CD4-positive, alpha-beta T cell (primary cell): ENCODE measurements around the gene GALNT11. TPM values are rescaled to one million over a fixed set of nuclear protein-coding genes. Genes with fewer than 3 reads are reported as not detected.

Source experiments
- ATAC-seq: fragments of 200-7000 bp; cut with Tn5 transposase; one replicate; pipeline ENCODE4 v1.10.0; 2022; ENCODE audit warnings: mild to moderate bottlenecking; ENCODE audit not compliant: poor library complexity
- CTCF ChIA-PET: fragments of 350-600 bp; sonication (Branson Sonifier 250); formaldehyde crosslinking; loops from one replicate; lab custom pipeline; 2021; ENCODE audit warnings: antibody characterized with exemption, inconsistent platforms; lab: Charles Lee
- POLR2A ChIA-PET: fragments of 350-600 bp; sonication (Branson Sonifier 250); formaldehyde crosslinking; loops from one replicate; lab custom pipeline; 2021; ENCODE audit warnings: antibody characterized with exemption, inconsistent platforms; lab: Charles Lee
- DNase-seq, 14 experiments: peaks; one replicate each; pipeline ENCODE4 v3.0.0-alpha.2; 2013 to 2020; ENCODE audit warnings: mixed read lengths in 2 of 14
- H3K27ac ChIP-seq, 2 donors: one replicate each; pipeline versions ENCODE4 v1.5.1 to v1.7.0; 2013; ENCODE audit warnings: low read length in 2 of 2, low read depth in 1 of 2, mild to moderate bottlenecking in 1 of 2
- H3K27me3 ChIP-seq, 2 experiments: 1 replicate in 1 of 2; 2 replicates in 1 of 2; pipeline versions ENCODE4 v1.6.1 to v1.7.0; 2013; ENCODE audit warnings: low read length in 2 of 2, control low read depth in 1 of 2, mild to moderate bottlenecking in 1 of 2, moderate library complexity in 1 of 2; ENCODE audit not compliant: insufficient read depth in 2 of 2, control insufficient read depth in 1 of 2
- H3K36me3 ChIP-seq: one replicate; pipeline ENCODE4 v1.6.1; 2013; ENCODE audit warnings: low read length, control low read depth; ENCODE audit not compliant: insufficient read depth
- H3K4me1 ChIP-seq: one replicate; pipeline ENCODE4 v1.6.1; 2013; ENCODE audit warnings: low read length, control low read depth; ENCODE audit not compliant: insufficient read depth
- H3K4me3 ChIP-seq: one replicate; pipeline ENCODE4 v1.5.1; 2013; ENCODE audit warnings: mild to moderate bottlenecking, low read length, moderate library complexity
- H3K9me3 ChIP-seq, 2 experiments: 1 replicate in 1 of 2; 2 replicates in 1 of 2; pipeline versions ENCODE4 v1.6.1 to v1.7.0; 2013; ENCODE audit warnings: low read length in 2 of 2, mild to moderate bottlenecking in 2 of 2, control low read depth in 1 of 2, moderate library complexity in 1 of 2; ENCODE audit not compliant: control insufficient read depth in 1 of 2, insufficient read depth in 1 of 2
- H3K27ac Mint-ChIP-seq: one replicate; pipeline ENCODE4 v1.8.0; 2020; ENCODE audit warnings: mixed read lengths
- H3K27me3 Mint-ChIP-seq: one replicate; pipeline ENCODE4 v1.8.0; 2021; ENCODE audit warnings: mixed read lengths
- H3K36me3 Mint-ChIP-seq: one replicate; pipeline ENCODE4 v1.8.0; 2021; ENCODE audit warnings: low read depth, mixed read lengths
- H3K4me1 Mint-ChIP-seq: one replicate; pipeline ENCODE4 v1.8.0; 2021; ENCODE audit warnings: low read depth, mixed read lengths
- H3K4me3 Mint-ChIP-seq: one replicate; pipeline ENCODE4 v1.8.0; 2020; ENCODE audit warnings: mild to moderate bottlenecking, mixed read lengths
- H3K9me3 Mint-ChIP-seq: one replicate; pipeline ENCODE4 v1.8.0; 2020; ENCODE audit warnings: mixed read lengths
- CTCF ChIP-seq: fragments of 200-600 bp; IDR thresholded peaks from one replicate; pipeline ENCODE4 v1.8.0; 2022; ENCODE audit warnings: antibody characterized with exemption, mild to moderate bottlenecking
- intact Hi-C, 2 experiments: fragments of 100-400 bp; cut with DNase I in 1 of 2; cut with micrococcal nuclease in 1 of 2; formaldehyde crosslinking; loops; one replicate each; pipeline versions ENCODE4 v1.15.1 to v1.9.0; 2023 to 2025; cut with DNase I, micrococcal nuclease
- total RNA-seq, 174 experiments: library from RNA in 2 of 174; stranded (reverse) in 2 of 174; gene quantifications; one replicate each; pipeline ENCODE4 v1.2.3 and lab custom pipeline; 2021 to 2026

Gene GALNT11
- total RNA-seq, 2 experiments from 2014 or later = 20.7 to 22.2 TPM

- Mint-ChIP-seq H3K4me3 (no peak overlapping the region), H3K9me3 (no peaks in the 10 kb centered on the region), H3K27me3 (no peaks in the 10 kb centered on the region), H3K36me3 (peaks cover 9% of the 10 kb centered on the region), H3K27ac (no peak overlapping the region), H3K4me1 (peaks cover 51% of the 10 kb centered on the region)
- H3K36me3 ChIP-seq = no peaks in the 10 kb centered on the region
- H3K27me3 ChIP-seq = no peaks in the 10 kb centered on the region
- H3K4me1 ChIP-seq = no peaks in the 10 kb centered on the region
- H3K4me3 ChIP-seq = no peak overlapping the region
- peak in 4 of 14 experiments; percentile 2 to 32 (median 14) for DNase-seq
- ATAC-seq = peak; percentile 44
- no peaks in the 10 kb centered on the region for H3K9me3 ChIP-seq
- intact Hi-C loops = loop anchor here in 1 of 2 experiments (5.0 kb wide), 1 partner anchor 71 kb away; no protein-coding TSS in a partner anchor
- ChIA-PET CTCF (no interaction called here), POLR2A (interaction anchor here (0.5 kb wide), 1 partner anchor 50 kb away, joined by 3 read pairs; no protein-coding TSS in a partner anchor)
- TF ChIP-seq CTCF = no peak
- no peak overlapping the region for H3K27ac ChIP-seq
Observed at GRCh38 chr7:152076324-152076821, 50.9 kb downstream of the GALNT11 start.

DNA sequence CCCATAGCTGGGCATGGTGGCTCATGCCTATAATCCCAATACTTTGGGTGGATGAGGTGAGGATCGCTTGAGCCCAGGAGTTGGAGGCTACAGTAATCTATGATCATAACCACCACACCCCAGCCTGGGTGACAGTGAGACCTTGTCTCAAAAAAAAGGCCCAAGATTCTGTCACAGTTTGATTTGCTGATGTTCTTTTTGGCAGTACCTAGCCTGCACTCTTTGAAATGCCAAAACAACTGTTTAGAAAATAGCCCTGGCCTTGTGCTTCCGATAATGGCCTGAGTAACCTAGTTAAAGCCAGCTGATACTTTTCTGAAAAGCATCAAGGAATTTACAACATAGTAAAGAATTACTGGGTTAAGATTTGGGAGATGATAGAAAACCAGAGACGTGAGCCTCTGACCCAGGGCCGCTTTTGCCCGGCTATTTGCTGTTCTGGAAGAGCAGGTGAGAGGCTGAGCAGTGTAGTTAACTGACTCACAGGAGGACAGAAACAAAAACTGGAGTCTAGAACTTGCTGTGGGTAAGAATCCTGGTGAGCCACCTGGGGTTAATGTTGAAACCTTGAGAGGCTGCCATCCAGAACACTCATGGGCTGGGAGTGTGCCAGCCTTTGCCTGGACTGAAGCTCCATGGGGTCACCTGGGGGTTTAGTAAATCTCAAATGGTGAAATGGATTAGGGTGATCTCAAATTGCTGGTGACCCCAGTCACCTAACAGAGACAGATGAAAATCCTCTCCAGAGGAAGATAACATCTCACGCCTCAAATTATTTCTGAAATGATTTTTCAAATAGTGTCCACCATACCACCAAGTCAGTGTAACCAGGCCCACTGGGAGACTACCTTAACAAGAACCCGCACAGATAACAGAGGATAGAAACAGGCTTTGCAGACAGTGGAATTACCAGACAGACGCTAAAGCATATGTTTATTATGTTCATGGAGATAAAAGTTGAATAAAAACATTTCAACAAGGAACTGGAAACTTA lies 51.8 kb downstream of the GALNT11 start:
- ATAC-seq (no peak), DNase-seq (no peak)
- Histone ChIP-seq H3K9me3 (no peaks in the 10 kb centered on the region), H3K36me3 (no peaks in the 10 kb centered on the region), H3K27ac (no peak overlapping the region), H3K4me3 (no peak overlapping the region), H3K27me3 (no peaks in the 10 kb centered on the region), H3K4me1 (no peaks in the 10 kb centered on the region)
- Mint-ChIP-seq H3K27me3 (no peaks in the 10 kb centered on the region), H3K4me3 (no peak overlapping the region), H3K36me3 (peaks cover 18% of the 10 kb centered on the region), H3K4me1 (peaks cover 54% of the 10 kb centered on the region), H3K27ac (no peak overlapping the region), H3K9me3 (no peaks in the 10 kb centered on the region)
- no peak for TF ChIP-seq CTCF
- ChIA-PET POLR2A (no interaction called here), CTCF (no interaction called here)
- intact Hi-C loops = loop anchor here in 1 of 2 experiments (5.0 kb wide), 1 partner anchor 70 kb away; no protein-coding TSS in a partner anchor

DNA sequence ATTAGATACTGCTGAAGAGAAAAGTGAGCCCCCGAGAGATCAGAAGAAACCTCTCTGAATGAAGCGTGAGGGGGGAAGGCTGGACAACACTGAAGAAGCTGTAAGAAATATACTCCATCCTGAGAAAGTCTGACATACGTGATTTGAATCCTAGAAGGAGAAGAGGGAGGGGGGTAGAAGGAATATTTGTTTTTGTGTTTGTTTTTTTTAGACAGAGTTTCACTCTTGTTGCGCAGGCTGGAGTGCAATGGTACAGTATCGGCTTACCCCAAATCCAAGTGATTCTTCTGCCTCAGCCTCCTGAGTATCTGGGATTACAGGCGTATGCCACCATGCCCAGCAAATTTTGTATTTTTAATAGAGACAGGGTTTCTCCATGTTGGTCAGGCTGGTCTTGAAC lies 52.6 kb downstream of the GALNT11 start:
- Mint-ChIP-seq H3K4me1 (peaks cover 61% of the 10 kb centered on the region), H3K4me3 (no peak overlapping the region), H3K36me3 (peaks cover 20% of the 10 kb centered on the region), H3K27ac (no peak overlapping the region), H3K27me3 (no peaks in the 10 kb centered on the region), H3K9me3 (no peaks in the 10 kb centered on the region)
- ATAC-seq (no peak), DNase-seq (no peak)
- Histone ChIP-seq H3K27ac (no peak overlapping the region), H3K27me3 (no peaks in the 10 kb centered on the region), H3K4me3 (no peak overlapping the region), H3K9me3 (no peaks in the 10 kb centered on the region), H3K4me1 (no peaks in the 10 kb centered on the region), H3K36me3 (no peaks in the 10 kb centered on the region)
- POLR2A ChIA-PET = no interaction called here
- intact Hi-C loops = loop anchor here in 1 of 2 experiments (5.0 kb wide), 1 partner anchor 69 kb away; no protein-coding TSS in a partner anchor
- no peak for TF ChIP-seq CTCF
- CTCF ChIA-PET = no interaction called here
